Fibroblast of lung (primary cell): Measurements from ENCODE around the gene ACBD3.

Experiments
- EZH2 ChIP-seq: IDR thresholded peaks from 2 replicates; pipeline ENCODE4 v1.5.1; 2012; ENCODE audit warnings: low read length, control low read depth, mild to moderate bottlenecking; ENCODE audit errors: missing control alignments
- TF ChIP-seq, protein P1 (sequence below), 2 donors: IDR thresholded peaks in 1 of 2; conservative IDR thresholded peaks in 1 of 2; 1 replicate in 1 of 2; 2 replicates in 1 of 2; pipeline ENCODE4 v1.5.1; 2011 to 2012; ENCODE audit warnings: low read length in 2 of 2, control low read depth in 1 of 2, inconsistent platforms in 1 of 2, low read depth in 1 of 2, mild to moderate bottlenecking in 1 of 2

DNA sequence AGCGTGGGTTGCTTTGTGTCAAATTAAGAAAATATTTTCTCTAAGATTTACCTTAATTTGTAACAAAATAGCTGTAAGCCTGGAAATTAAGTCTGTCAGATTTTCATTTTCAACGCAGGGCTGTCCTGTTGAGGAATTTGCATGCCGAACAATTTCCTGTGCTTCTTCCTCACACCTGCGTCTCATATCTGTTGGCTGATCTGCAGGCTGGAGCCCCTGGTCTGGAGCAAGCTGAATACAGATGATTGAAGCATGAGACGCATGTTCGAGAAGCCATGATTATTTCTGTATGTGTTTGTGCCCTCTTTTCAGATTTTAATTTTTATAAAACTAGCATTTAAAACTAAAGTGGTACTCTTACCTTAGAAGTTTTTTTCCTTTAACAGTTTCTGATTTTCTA, 46.8 kb upstream of the ACBD3 start:
- TF ChIP-seq, protein P1, sequence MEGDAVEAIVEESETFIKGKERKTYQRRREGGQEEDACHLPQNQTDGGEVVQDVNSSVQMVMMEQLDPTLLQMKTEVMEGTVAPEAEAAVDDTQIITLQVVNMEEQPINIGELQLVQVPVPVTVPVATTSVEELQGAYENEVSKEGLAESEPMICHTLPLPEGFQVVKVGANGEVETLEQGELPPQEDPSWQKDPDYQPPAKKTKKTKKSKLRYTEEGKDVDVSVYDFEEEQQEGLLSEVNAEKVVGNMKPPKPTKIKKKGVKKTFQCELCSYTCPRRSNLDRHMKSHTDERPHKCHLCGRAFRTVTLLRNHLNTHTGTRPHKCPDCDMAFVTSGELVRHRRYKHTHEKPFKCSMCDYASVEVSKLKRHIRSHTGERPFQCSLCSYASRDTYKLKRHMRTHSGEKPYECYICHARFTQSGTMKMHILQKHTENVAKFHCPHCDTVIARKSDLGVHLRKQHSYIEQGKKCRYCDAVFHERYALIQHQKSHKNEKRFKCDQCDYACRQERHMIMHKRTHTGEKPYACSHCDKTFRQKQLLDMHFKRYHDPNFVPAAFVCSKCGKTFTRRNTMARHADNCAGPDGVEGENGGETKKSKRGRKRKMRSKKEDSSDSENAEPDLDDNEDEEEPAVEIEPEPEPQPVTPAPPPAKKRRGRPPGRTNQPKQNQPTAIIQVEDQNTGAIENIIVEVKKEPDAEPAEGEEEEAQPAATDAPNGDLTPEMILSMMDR (conservative IDR thresholded peaks at IDR 0.05 in 1 of 2, IDR thresholded peaks at IDR 0.05 in 1 of 2; ENCODE audit: low read depth in 1 of 2, low read length in 2 of 2) = no peak
- TF ChIP-seq EZH2 = no peak
